Uterus (tissue), 4 donors: ENCODE measurements around the gene SERGEF. TPM values are rescaled to one million over a fixed set of nuclear protein-coding genes. Genes with fewer than 3 reads are reported as not detected.

ENCODE experiments used
- DNase-seq, 2 donors: peaks; one replicate each; pipeline ENCODE4 v3.0.0-alpha.2; 2019 to 2020
- H3K27ac ChIP-seq, 2 donors: fragments of 200-600 bp; sonication (generic); 1 replicate in 1 of 2; 2 replicates in 1 of 2; pipeline ENCODE4 v1.5.1; 2016 to 2018
- H3K27me3 ChIP-seq, 2 donors: fragments of 200-600 bp; sonication (generic); one replicate each; pipeline ENCODE4 v1.5.1; 2018 to 2019; ENCODE audit warnings: control low read depth in 1 of 2
- H3K36me3 ChIP-seq, 2 donors: fragments of 200-600 bp; sonication (generic); one replicate each; pipeline ENCODE4 v1.5.1; 2019; ENCODE audit warnings: control low read depth in 1 of 2
- H3K4me1 ChIP-seq, 2 donors: fragments of 200-600 bp; sonication (generic); one replicate each; pipeline ENCODE4 v1.5.1; 2018 to 2019; ENCODE audit warnings: control low read depth in 1 of 2
- H3K4me3 ChIP-seq, 2 donors: fragments of 200-600 bp; sonication (generic); 1 replicate in 1 of 2; 2 replicates in 1 of 2; pipeline ENCODE4 v1.5.1; 2018 to 2019; ENCODE audit warnings: mild to moderate bottlenecking in 1 of 2
- H3K9me3 ChIP-seq, 2 donors: fragments of 200-600 bp; sonication (generic); one replicate each; pipeline ENCODE4 v1.5.1; 2019; ENCODE audit warnings: control low read depth in 1 of 2
- POLR2A ChIP-seq, 2 donors: fragments of 450-650 bp; IDR thresholded peaks; one replicate each; pipeline ENCODE4 v1.6.1; 2016; ENCODE audit warnings: antibody characterized with exemption in 2 of 2, mild to moderate bottlenecking in 1 of 2, moderate library complexity in 1 of 2
- intact Hi-C: fragments of 100-400 bp; cut with DNase I; formaldehyde crosslinking; loops from one replicate; pipeline ENCODE4 v1.15.1; 2023; ENCODE audit warnings: low total_unique reads
- total RNA-seq, 4 donors: library from RNA; depleted of rRNA in 3 of 4; stranded (reverse); fragments of >200 nt in 3 of 4; gene quantifications; one replicate each; pipeline versions ENCODE4 v1.1.0 to v1.2.4, GENCODE V29; 2014 to 2023
- TF ChIP-seq, protein P1 (sequence below), 4 experiments: fragments of 200-600 bp in 2 of 4; fragments of 450-650 bp in 2 of 4; sonication (generic) in 2 of 4; IDR thresholded peaks; one replicate each; pipeline ENCODE4 v1.5.1; 2016 to 2019; ENCODE audit warnings: antibody characterized with exemption in 4 of 4, mild to moderate bottlenecking in 2 of 4, moderate library complexity in 1 of 4
- donor health status: DM: yes; HTN: yes; CAD: no.

Gene SERGEF
- 10 to 100 TPM; 12.6 to 64.4 (median 43.7) TPM for total RNA-seq

DNA sequence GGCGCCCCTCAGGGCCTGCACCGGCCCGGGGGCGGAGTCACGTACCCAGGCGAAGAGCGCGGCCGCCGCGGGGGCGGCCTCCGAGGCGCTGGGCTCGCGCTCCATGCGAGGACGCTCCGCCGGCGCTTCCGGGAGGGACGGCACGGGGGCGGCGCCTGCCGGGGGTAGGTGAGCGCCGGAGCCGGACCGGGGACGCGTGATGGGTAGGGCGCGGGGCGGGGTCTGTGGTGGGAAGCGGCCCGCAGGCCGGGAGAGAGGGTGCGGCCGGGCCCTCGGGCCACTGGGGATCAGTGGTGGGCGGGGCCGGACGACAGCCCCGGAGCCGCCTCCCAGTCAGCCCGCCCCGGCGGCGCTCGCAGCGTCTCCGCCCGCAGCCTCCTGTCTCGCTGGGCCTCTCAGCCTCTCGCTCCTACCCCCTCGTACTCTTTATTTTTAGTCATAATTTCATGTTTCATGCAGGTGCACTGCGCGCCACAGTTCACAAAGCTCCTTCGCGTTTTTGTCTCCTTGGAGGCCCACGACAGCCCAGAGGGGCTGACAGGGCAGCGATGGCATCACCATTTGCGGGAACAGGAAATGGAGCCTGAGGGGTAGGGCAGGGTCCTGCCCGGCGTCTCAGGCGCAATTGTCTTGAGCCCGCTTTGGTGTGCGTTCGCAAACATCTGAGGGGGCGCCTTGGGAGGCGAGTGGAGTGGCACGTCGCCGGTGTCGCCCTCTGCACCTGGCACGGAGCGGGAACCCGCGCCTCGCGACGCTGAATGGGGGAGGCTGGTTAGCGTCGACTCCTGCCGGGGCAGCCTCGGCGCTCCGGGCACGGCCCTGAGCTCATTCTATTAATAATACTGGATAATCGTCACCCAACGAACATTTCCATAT lies at the start of gene SERGEF:
TSS of gene SERGEF (minus strand) at position 142 of the 876 bp plus-strand sequence. CDS start at position 105, 37 bp downstream.
- no peaks in the 10 kb centered on the region for H3K27me3 ChIP-seq
- TF ChIP-seq POLR2A (IDR thresholded peaks at IDR 0.05) = peak in 1 of 2 donors; percentile 64
- TF ChIP-seq, protein P1, sequence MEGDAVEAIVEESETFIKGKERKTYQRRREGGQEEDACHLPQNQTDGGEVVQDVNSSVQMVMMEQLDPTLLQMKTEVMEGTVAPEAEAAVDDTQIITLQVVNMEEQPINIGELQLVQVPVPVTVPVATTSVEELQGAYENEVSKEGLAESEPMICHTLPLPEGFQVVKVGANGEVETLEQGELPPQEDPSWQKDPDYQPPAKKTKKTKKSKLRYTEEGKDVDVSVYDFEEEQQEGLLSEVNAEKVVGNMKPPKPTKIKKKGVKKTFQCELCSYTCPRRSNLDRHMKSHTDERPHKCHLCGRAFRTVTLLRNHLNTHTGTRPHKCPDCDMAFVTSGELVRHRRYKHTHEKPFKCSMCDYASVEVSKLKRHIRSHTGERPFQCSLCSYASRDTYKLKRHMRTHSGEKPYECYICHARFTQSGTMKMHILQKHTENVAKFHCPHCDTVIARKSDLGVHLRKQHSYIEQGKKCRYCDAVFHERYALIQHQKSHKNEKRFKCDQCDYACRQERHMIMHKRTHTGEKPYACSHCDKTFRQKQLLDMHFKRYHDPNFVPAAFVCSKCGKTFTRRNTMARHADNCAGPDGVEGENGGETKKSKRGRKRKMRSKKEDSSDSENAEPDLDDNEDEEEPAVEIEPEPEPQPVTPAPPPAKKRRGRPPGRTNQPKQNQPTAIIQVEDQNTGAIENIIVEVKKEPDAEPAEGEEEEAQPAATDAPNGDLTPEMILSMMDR (IDR thresholded peaks at IDR 0.05) = peak in 3 of 4 experiments; percentile 27 to 61 (median 32)
- DNase-seq = peak; percentile 89 to 92
- peak within 1 kb of the TSS; percentile 76 to 85 for H3K27ac ChIP-seq
- H3K9me3 ChIP-seq = no peaks in the 10 kb centered on the region
- H3K4me3 ChIP-seq = peak within 1 kb of the TSS; percentile 59 to 67
- H3K36me3 ChIP-seq = no peaks in the 10 kb centered on the region
- intact Hi-C loops = no loop called here
- no peaks in the 10 kb centered on the region for H3K4me1 ChIP-seq

DNA sequence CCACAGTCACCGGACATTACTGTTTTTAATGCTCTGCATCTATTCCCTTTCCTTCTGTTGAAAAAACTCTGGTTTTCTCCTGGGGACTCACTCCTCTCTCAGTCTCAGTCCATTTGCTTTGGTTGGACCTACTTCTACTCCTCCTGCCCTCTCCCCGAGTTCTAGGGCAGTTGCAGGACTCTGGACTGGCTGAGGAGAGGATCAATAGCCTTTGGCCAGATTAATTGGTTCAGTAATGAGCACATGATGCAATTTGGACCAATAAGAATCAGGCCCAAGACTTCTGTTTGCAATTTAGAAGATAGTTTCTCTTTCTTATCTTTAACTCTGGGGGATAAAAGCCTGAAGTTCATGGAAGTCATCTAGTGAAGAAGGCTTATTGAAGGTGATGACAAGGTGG lies 48.5 kb upstream of the SERGEF start:
- Histone ChIP-seq H3K27me3 (no peaks in the 10 kb centered on the region), H3K27ac (no peak overlapping the region), H3K36me3 (no peaks in the 10 kb centered on the region), H3K4me3 (no peak overlapping the region), H3K9me3 (no peaks in the 10 kb centered on the region), H3K4me1 (no peaks in the 10 kb centered on the region)
- TF ChIP-seq POLR2A (IDR thresholded peaks at IDR 0.05) = no peak
- TF ChIP-seq, protein P1 (IDR thresholded peaks at IDR 0.05) = no peak
- intact Hi-C loops = no loop called here
- DNase-seq = no peak

DNA sequence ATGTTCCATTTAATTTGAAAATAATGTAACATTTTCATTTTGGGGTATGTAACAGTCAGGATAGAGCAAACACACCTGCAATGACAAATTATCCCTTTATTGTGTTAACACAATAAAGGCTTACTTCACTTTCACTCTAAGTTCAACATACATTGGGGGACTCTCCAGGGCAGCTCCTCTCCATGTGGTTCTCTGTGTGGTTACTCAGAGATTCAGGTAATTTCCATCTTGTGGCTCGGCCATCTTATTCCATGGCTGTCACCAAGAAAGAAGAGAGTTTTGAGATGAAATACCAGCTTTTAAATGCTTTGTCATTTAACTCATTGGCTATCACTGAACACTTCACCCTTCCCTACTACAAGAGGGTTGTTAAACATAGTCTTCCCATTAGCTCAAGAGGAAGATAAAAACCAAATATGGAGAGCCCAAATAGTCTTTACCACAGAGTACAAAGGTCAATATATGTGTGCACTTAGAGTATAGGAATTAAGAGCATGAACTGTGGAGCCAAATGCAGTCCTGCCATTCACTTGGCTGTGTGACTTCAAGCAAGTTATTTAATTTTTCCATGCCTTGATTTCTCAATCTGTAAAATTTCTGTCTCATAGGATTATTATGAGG lies 43.8 kb upstream of the SERGEF start:
- Histone ChIP-seq H3K27ac (no peak overlapping the region), H3K36me3 (no peaks in the 10 kb centered on the region), H3K4me1 (no peaks in the 10 kb centered on the region)

DNA sequence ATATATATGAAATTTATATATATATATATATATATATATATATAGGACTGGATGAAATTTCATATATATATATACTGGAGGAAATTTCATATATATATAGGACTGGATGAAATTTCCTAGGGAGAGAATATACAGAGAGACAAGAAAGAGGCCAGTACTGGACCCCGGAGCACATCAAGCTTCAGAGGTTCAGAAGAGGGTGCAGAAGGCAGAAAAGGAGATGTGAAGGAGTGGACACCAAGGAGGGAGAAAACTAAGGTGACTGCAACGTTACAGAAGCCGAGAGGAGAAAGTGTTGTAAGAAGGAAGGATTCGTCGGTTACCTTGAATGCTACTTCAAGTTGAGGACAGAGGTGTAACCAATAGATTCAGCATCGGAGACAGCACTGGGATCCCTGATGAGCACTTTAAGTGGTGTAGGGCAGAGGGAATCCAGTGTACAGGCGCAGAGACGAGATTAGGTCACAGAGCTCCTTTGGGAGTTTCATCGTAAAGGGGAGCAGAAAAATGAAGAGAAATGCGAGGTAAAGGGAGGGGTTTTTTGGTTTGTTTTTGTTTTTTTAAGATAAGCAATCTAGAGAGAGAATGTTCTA lies 41.8 kb upstream of the SERGEF start:
- no peak for TF ChIP-seq POLR2A (IDR thresholded peaks at IDR 0.05)
- TF ChIP-seq, protein P1 (IDR thresholded peaks at IDR 0.05) = no peak
- no peak for DNase-seq
- no peak overlapping the region for H3K27ac ChIP-seq
- intact Hi-C loops = no loop called here
- H3K4me3 ChIP-seq = no peak overlapping the region
- no peaks in the 10 kb centered on the region for H3K27me3 ChIP-seq
- H3K9me3 ChIP-seq = no peaks in the 10 kb centered on the region
- no peaks in the 10 kb centered on the region for H3K4me1 ChIP-seq
- no peaks in the 10 kb centered on the region for H3K36me3 ChIP-seq

More for the DNA sequence above, 43.8 kb upstream of the SERGEF start:
- DNase-seq = no peak
- no peak overlapping the region for H3K4me3 ChIP-seq
- no peaks in the 10 kb centered on the region for H3K9me3 ChIP-seq
- no peak for TF ChIP-seq POLR2A (IDR thresholded peaks at IDR 0.05)
- TF ChIP-seq, protein P1 (IDR thresholded peaks at IDR 0.05) = no peak
- no peaks in the 10 kb centered on the region for H3K27me3 ChIP-seq
- intact Hi-C loops = no loop called here
